ENCODE results near the gene DNAAF8. TPM values are rescaled to one million over a fixed set of nuclear protein-coding genes. Genes with fewer than 3 reads are reported as not detected.

Gene DNAAF8
- total RNA-seq, 1 experiment from 2014 or later = 0.39 TPM

DNA sequence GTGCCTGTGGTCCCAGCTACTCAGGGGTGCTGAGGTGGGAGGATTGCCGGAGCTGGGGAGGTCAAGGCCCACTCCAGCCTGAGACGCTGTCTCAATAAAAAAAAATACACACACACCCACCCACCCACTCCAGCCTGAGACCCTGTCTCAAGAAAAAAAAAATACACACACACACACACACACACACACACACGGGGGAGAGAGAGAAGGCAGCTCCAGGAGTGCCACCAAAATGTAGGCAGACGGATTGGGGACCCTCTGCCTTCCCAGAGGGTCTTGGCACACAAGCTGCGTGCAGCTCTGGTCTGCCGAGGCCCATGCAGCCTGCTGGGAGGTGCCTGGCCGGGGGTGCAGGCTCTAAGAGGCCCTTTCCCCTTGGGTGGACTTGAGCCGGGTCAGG lies 46.9 kb upstream of the DNAAF8 start:
- Histone ChIP-seq H2BK20ac (ENCODE audit: low read depth, low read length, poor library complexity, severe bottlenecking) (no peak overlapping the region), H2BK120ac (ENCODE audit: low read depth, low read length, poor library complexity, severe bottlenecking) (no peak overlapping the region), H3K18ac (ENCODE audit: insufficient read length, low read depth, low read length) (no peak overlapping the region), H2BK15ac (ENCODE audit: low read depth, low read length) (no peak overlapping the region), H3K23me2 (ENCODE audit: insufficient read length, low read depth, low read length, poor library complexity, severe bottlenecking) (no peaks in the 10 kb centered on the region), H3K56ac (ENCODE audit: insufficient read length, low read depth, low read length) (no peak overlapping the region), H3K4me2 (ENCODE audit: insufficient read depth, insufficient read length, low read length) (no peak overlapping the region), H3K4ac (ENCODE audit: low read depth, low read length) (no peak overlapping the region), H4K8ac (replicated peaks; ENCODE audit: insufficient read length, low read depth, low read length) (no peak overlapping the region), H3K79me1 (ENCODE audit: insufficient read depth, low read depth, low read length, poor library complexity, severe bottlenecking) (no peaks in the 10 kb centered on the region), H3T11ph (ENCODE audit: low read length) (no peak overlapping the region), H3K4me1 (ENCODE audit: insufficient read depth, low read length) (no peaks in the 10 kb centered on the region), H2BK12ac (ENCODE audit: insufficient read length, low read depth, low read length) (no peak overlapping the region), H3K79me2 (ENCODE audit: insufficient read depth, low read length) (no peaks in the 10 kb centered on the region), H2AFZ (ENCODE audit: low read length) (no peak overlapping the region), H3K14ac (ENCODE audit: insufficient read depth, low read length) (no peak overlapping the region), H3K27ac (ENCODE audit: insufficient read length, low read depth, low read length) (no peak overlapping the region), H2AK5ac (ENCODE audit: insufficient read length, low read length) (no peak overlapping the region), H4K20me1 (ENCODE audit: control insufficient read depth, insufficient read depth, insufficient read length) (no peaks in the 10 kb centered on the region), H2BK5ac (ENCODE audit: insufficient read length, low read length) (no peak overlapping the region), H4K91ac (ENCODE audit: insufficient read length, low read depth, low read length) (no peak overlapping the region), H3K27me3 (ENCODE audit: insufficient read depth, low read length) (no peaks in the 10 kb centered on the region), H3K23ac (ENCODE audit: insufficient read length, low read depth, low read length) (no peak overlapping the region), H3K9ac (ENCODE audit: extremely low read depth, insufficient read length, low read length) (no peak overlapping the region), H3K9me3 (ENCODE audit: control insufficient read depth, low read depth, low read length) (no peaks in the 10 kb centered on the region), H4K5ac (ENCODE audit: insufficient read length, low read depth, low read length) (no peak overlapping the region)
- H3K36me3 Mint-ChIP-seq (ENCODE audit: insufficient read depth in 1 of 3, low read depth in 3 of 3) = peaks cover 3 to 31% (median 30%) of the 10 kb centered on the region in 3 experiments; a peak in 6 of 7 replicates
- no peak overlapping the region for H3K4me3 Mint-ChIP-seq
- no CpG with 5 or more reads among the region's 8 CpGs for WGBS (ENCODE audit: extremely low coverage, insufficient read length, low lambda C conversion rate)
- no peaks in the 10 kb centered on the region for H3K27me3 Mint-ChIP-seq (ENCODE audit: low read depth)
- TF ChIP-seq, protein P1, sequence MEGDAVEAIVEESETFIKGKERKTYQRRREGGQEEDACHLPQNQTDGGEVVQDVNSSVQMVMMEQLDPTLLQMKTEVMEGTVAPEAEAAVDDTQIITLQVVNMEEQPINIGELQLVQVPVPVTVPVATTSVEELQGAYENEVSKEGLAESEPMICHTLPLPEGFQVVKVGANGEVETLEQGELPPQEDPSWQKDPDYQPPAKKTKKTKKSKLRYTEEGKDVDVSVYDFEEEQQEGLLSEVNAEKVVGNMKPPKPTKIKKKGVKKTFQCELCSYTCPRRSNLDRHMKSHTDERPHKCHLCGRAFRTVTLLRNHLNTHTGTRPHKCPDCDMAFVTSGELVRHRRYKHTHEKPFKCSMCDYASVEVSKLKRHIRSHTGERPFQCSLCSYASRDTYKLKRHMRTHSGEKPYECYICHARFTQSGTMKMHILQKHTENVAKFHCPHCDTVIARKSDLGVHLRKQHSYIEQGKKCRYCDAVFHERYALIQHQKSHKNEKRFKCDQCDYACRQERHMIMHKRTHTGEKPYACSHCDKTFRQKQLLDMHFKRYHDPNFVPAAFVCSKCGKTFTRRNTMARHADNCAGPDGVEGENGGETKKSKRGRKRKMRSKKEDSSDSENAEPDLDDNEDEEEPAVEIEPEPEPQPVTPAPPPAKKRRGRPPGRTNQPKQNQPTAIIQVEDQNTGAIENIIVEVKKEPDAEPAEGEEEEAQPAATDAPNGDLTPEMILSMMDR (conservative IDR thresholded peaks at IDR 0.05) = no peak
- peak overlapping the region in 1 of 3 experiments; percentile 76; a peak in 2 of 7 replicates for H3K27ac Mint-ChIP-seq
- no peaks in the 10 kb centered on the region for H3K9me3 Mint-ChIP-seq
- DNase-seq = no peak
- H3K4me1 Mint-ChIP-seq = peaks cover 1 to 3% of the 10 kb centered on the region in 2 experiments; a peak in 2 of 4 replicates
